ENCODE measurements around the gene CCDC61. TPM values are rescaled to one million over a fixed set of nuclear protein-coding genes. Genes with fewer than 3 reads are reported as not detected.

Gene CCDC61
- total and polyA plus RNA-seq, 2 of the 8 experiments (the other 6 are each of a cell fraction or from before 2014, with no cell fraction given): 7.8 to 17.4 TPM

GRCh38 chr19:45978156-45978555, 17.1 kb upstream of the CCDC61 start (continued):
- no peak for TF ChIP-seq ATF3 (IDR thresholded peaks at IDR 0.05; ENCODE audit: insufficient read depth, low read depth, low read length)
- no peak for TF ChIP-seq SIN3A (conservative IDR thresholded peaks at IDR 0.05 in 1 of 2, IDR thresholded peaks at IDR 0.05 in 1 of 2; ENCODE audit: low read depth in 1 of 2, low read length in 2 of 2)
- no peak for TF ChIP-seq RNF2 (IDR thresholded peaks at IDR 0.05; ENCODE audit: borderline replicate concordance, low read depth, low read length, missing control alignments, poor library complexity, severe bottlenecking)
- no peak for TF ChIP-seq JUN (IDR thresholded peaks at IDR 0.05; ENCODE audit: low read depth, low read length)

Measured in H1 (cell line).